HG03175 (cell line): ENCODE measurements around the gene GADL1.

ENCODE experiments used
- ATAC-seq: cut with Tn5 transposase; IDR thresholded peaks from one replicate; pipeline ENCODE4 v1.9.1; 2021; ENCODE audit warnings: mild to moderate bottlenecking, moderate library complexity; ENCODE audit not compliant: unreplicated experiment

Gene GADL1

GRCh38 chr3:30761374-30761773, 133.1 kb downstream of the GADL1 start:
- ATAC-seq: no peak

- no peak for ATAC-seq
Observed at GRCh38 chr3:30760737-30761136, 133.7 kb downstream of the GADL1 start.

GRCh38 chr3:30760040-30760695, 134.3 kb downstream of the GADL1 start:
- no peak for ATAC-seq

GRCh38 chr3:30756218-30756617, 138.2 kb downstream of the GADL1 start:
- ATAC-seq: no peak

- ATAC-seq: no peak
Observed at GRCh38 chr3:30754426-30754825, 140.0 kb downstream of the GADL1 start.

- no peak for ATAC-seq
Observed at GRCh38 chr3:30753766-30754165, 140.7 kb downstream of the GADL1 start.

- no peak for ATAC-seq
Observed at GRCh38 chr3:30752970-30753369, 141.5 kb downstream of the GADL1 start.

- ATAC-seq: no peak
Observed at GRCh38 chr3:30752491-30752890, 142.0 kb downstream of the GADL1 start.

GRCh38 chr3:30751610-30752299, 142.7 kb downstream of the GADL1 start:
- no peak for ATAC-seq

- ATAC-seq: no peak
Observed at GRCh38 chr3:30750967-30751366, 143.5 kb downstream of the GADL1 start.

- ATAC-seq: no peak
Observed at GRCh38 chr3:30749230-30749629, 145.2 kb downstream of the GADL1 start.

- ATAC-seq: no peak
Observed at GRCh38 chr3:30747771-30748281, 146.6 kb downstream of the GADL1 start.

GRCh38 chr3:30743641-30744317, 150.7 kb downstream of the GADL1 start:
- ATAC-seq: no peak

- ATAC-seq: no peak
Observed at GRCh38 chr3:30742796-30743619, 151.5 kb downstream of the GADL1 start.

- no peak for ATAC-seq
Observed at GRCh38 chr3:30741889-30742288, 152.6 kb downstream of the GADL1 start.

GRCh38 chr3:30738605-30739004, 155.9 kb downstream of the GADL1 start:
- ATAC-seq: no peak

GRCh38 chr3:30737743-30738499, 156.5 kb downstream of the GADL1 start:
- no peak for ATAC-seq

GRCh38 chr3:30733696-30734095, 160.8 kb downstream of the GADL1 start:
- no peak for ATAC-seq

- ATAC-seq: no peak
Observed at GRCh38 chr3:30733209-30733608, 161.3 kb downstream of the GADL1 start.

- ATAC-seq: no peak
Observed at GRCh38 chr3:30730967-30731366, 163.5 kb downstream of the GADL1 start.
